T-helper 2 cell treated with Interferon-gamma antibody and Interleukin-4, amounts not matched to agents 100 ng/mL and 5 ng/mL, for 36 hours (primary cell): ENCODE results near the gene PAPOLB. TPM values are rescaled to one million over a fixed set of nuclear protein-coding genes. Genes with fewer than 3 reads are reported as not detected.

Experiments
- total RNA-seq: library from RNA; stranded (reverse); gene quantifications from 2 replicates; pipeline ENCODE4 v1.2.3, GENCODE V29; 2022

The PAPOLB gene
- total RNA-seq, 1 donor from 2014 or later = not detected

Other genes with a start within 250 kb of the PAPOLB start
- gene FOXK1, start 179.7 kb downstream of the PAPOLB start, total RNA-seq = 31.6 and 32.8 TPM in 2 replicates
- 60.4 and 66.3 TPM in 2 replicates for gene AP5Z1, start 86.4 kb downstream of the PAPOLB start, total RNA-seq
- gene RADIL, start 21.7 kb upstream of the PAPOLB start, total RNA-seq = 0.14 and 0.27 TPM in 2 replicates
- gene MMD2, start 97.2 kb upstream of the PAPOLB start, total RNA-seq = not detected in 2 replicates
- gene RBAK, start 183.8 kb upstream of the PAPOLB start, total RNA-seq = 12.3 and 15.4 TPM in 2 replicates